ENCODE measurements around the gene GPR39.

- TF ChIP-seq CTCF (IDR thresholded peaks at IDR 0.05; ENCODE audit: low read depth, low read length, poor library complexity, severe bottlenecking) (no peak), EZH2phosphoT487 (IDR thresholded peaks at IDR 0.05; ENCODE audit: borderline replicate concordance, low read length) (no peak)
Observed at GRCh38 chr2:132677661-132678060, 261.1 kb downstream of the GPR39 start.
